ENCODE results near the gene KRT17.

KRT17 gene

DNA sequence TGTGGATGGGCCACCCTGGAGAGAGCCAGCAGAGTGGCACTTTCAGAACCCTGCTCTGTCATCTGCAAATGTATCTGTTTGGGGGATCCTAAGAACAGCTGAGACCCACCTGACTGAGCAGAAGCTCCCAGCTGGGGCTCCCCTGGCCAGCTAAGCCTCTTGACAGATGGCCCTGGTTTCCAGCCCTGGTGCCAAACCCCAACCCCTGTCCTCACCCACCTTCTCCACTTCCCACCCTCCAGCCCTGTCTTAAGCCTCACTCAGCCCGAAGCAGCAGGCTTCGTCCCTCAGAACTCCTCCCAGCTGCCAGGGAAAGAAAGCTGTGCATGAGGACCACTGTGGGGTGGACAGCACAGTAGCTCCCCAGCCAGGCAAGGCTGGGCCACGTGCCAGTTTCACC is 49.0 kb downstream of the KRT17 start:
- TF ChIP-seq, protein P1, sequence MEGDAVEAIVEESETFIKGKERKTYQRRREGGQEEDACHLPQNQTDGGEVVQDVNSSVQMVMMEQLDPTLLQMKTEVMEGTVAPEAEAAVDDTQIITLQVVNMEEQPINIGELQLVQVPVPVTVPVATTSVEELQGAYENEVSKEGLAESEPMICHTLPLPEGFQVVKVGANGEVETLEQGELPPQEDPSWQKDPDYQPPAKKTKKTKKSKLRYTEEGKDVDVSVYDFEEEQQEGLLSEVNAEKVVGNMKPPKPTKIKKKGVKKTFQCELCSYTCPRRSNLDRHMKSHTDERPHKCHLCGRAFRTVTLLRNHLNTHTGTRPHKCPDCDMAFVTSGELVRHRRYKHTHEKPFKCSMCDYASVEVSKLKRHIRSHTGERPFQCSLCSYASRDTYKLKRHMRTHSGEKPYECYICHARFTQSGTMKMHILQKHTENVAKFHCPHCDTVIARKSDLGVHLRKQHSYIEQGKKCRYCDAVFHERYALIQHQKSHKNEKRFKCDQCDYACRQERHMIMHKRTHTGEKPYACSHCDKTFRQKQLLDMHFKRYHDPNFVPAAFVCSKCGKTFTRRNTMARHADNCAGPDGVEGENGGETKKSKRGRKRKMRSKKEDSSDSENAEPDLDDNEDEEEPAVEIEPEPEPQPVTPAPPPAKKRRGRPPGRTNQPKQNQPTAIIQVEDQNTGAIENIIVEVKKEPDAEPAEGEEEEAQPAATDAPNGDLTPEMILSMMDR (IDR thresholded peaks at IDR 0.05; ENCODE audit: low read depth, low read length), result no peak
- no peak for TF ChIP-seq EZH2phosphoT487 (IDR thresholded peaks at IDR 0.05; ENCODE audit: low read depth)
- Histone ChIP-seq H3K4me3 (ENCODE audit: low read length) (no peak overlapping the region), H4K20me1 (ENCODE audit: insufficient read depth, low read length) (no peaks in the 10 kb centered on the region), H3K27me3 (ENCODE audit: low read depth, low read length) (peaks cover 26% of the 10 kb centered on the region), H3K4me1 (ENCODE audit: low read length) (no peaks in the 10 kb centered on the region; the same call in 1 of the 2 replicates), H2AFZ (ENCODE audit: low read depth, low read length) (no peak overlapping the region), H3K9me3 (ENCODE audit: insufficient read depth, low read length) (no peaks in the 10 kb centered on the region), H3K79me2 (ENCODE audit: low read length) (no peaks in the 10 kb centered on the region), H3K36me3 (replicated peaks; ENCODE audit: low read depth, low read length) (no peaks in the 10 kb centered on the region), H3K27ac (ENCODE audit: low read length) (no peak overlapping the region), H3K9ac (ENCODE audit: low read length) (no peak overlapping the region), H3K4me2 (ENCODE audit: low read length) (no peak overlapping the region)

DNA sequence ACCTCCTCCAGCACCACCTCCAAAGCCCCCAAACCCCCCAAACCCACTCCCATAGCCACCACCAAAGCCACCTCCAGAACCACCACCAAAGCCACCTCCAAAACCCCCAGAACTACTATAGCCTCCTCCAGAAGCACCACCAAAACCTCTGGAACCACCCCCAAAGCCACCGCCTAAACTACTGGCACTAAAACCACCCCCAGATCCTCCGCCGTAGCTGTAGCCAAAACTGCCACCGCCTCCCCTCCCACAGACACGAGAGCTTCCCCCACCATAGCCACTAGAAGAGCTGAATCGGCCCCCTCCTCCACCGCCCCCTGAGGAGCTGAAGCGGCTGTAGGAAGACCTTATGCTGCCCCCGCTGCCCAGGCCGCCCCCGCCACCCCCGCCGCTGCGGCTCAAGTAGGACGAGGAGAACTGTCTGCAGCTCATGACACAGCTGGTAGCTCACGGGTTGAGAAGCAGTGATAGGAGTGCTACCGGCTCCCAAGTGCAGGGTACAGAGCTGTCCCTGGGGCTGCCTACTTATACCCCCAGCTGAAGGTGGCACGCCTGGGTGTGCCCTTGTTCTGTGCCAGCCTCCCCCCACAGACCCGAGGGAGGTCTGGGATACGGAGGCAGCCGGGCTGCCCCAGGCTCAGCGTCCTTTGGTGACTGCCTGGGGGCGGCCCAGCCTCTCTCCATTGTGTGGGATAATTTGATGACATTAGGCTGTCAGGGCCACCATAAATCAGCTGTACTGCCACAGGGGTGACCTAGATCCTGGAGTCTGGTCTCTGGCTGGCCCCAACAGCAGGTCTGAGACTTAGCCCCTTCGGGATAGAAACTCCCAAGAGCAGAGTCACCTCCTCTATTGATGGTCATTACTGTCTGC is 52.6 kb downstream of the KRT17 start, which contains the start of gene KRT9:
Gene KRT9 (minus strand): TSS at position 499 of the 874 bp plus-strand sequence. CDS start 67 bp downstream, at position 432.
- no peak within 1 kb of the TSS for H3K4me3 ChIP-seq (ENCODE audit: low read length)
- no peak within 1 kb of the TSS for H3K4me2 ChIP-seq (ENCODE audit: low read length)
- H3K4me1 ChIP-seq (ENCODE audit: low read length), result no peaks in the 10 kb centered on the region
- H3K27me3 ChIP-seq (ENCODE audit: low read depth, low read length), result peaks cover 35% of the 10 kb centered on the region
- no peak within 1 kb of the TSS for H3K9ac ChIP-seq (ENCODE audit: low read length)
- no peak for TF ChIP-seq EZH2phosphoT487 (IDR thresholded peaks at IDR 0.05; ENCODE audit: low read depth)
- TF ChIP-seq, protein P1 (IDR thresholded peaks at IDR 0.05; ENCODE audit: low read depth, low read length), result no peak
- H2AFZ ChIP-seq (ENCODE audit: low read depth, low read length), result no peak within 1 kb of the TSS
- H3K9me3 ChIP-seq (ENCODE audit: insufficient read depth, low read length), result no peaks in the 10 kb centered on the region
- no peaks in the 10 kb centered on the region for H4K20me1 ChIP-seq (ENCODE audit: insufficient read depth, low read length)
- no peaks in the 10 kb centered on the region for H3K79me2 ChIP-seq (ENCODE audit: low read length)
- H3K27ac ChIP-seq (ENCODE audit: low read length), result no peak within 1 kb of the TSS
- H3K36me3 ChIP-seq (replicated peaks; ENCODE audit: low read depth, low read length), result no peaks in the 10 kb centered on the region

Data from OCI-LY3 (cell line).